ENCODE data around the gene CARM1. TPM values are rescaled to one million over a fixed set of nuclear protein-coding genes. Genes with fewer than 3 reads are reported as not detected.
A peak's percentile ranks its signal among the peaks of the same experiment; 100 is the strongest.

CARM1 gene
- total RNA-seq, 4 donors from 2014 or later, result 17.0 to 37.1 (median 18.8) TPM

GRCh38 chr19:10862561-10863106 lies 8.7 kb upstream of the CARM1 start:
- no peaks in the 10 kb centered on the region for H3K9me3 ChIP-seq
- WGBS, 2 donors (ENCODE audit: low coverage in 1 of 2), result 83% methylated on average over 5 of the region's 6 CpGs; no CpG with 5 or more reads in 1 of the 2 donors
- H3K27ac ChIP-seq, result no peak overlapping the region
- no peak overlapping the region for H3K4me3 ChIP-seq
- H3K4me1 ChIP-seq, result peaks cover 0 to 10% (median 0%) of the 10 kb centered on the region in 3 donors
- H3K36me3 ChIP-seq, result no peaks in the 10 kb centered on the region
- ATAC-seq, result no peak
- no peaks in the 10 kb centered on the region for H3K27me3 ChIP-seq
- no peak for TF ChIP-seq POLR2AphosphoS5 (IDR thresholded peaks at IDR 0.05)
- no peak for TF ChIP-seq POLR2A (IDR thresholded peaks at IDR 0.05)
- no peak for TF ChIP-seq CTCF (IDR thresholded peaks at IDR 0.05)
- no peak for TF ChIP-seq EP300 (IDR thresholded peaks at IDR 0.05)

- Histone ChIP-seq H3K4me3 (no peak overlapping the region), H3K9me3 (no peaks in the 10 kb centered on the region), H3K4me1 (peaks cover 0 to 10% (median 0%) of the 10 kb centered on the region in 3 donors), H3K27me3 (no peaks in the 10 kb centered on the region), H3K27ac (no peak overlapping the region), H3K36me3 (no peaks in the 10 kb centered on the region)
- peak; percentile 29 for ATAC-seq
- 73 to 77% methylated on average over 5 to 13 of the region's 18 CpGs for WGBS, 2 donors (ENCODE audit: low coverage in 1 of 2)
- TF ChIP-seq EP300 (IDR thresholded peaks at IDR 0.05), result no peak
- no peak for TF ChIP-seq CTCF (IDR thresholded peaks at IDR 0.05)
- no peak for TF ChIP-seq POLR2A (IDR thresholded peaks at IDR 0.05)
- TF ChIP-seq POLR2AphosphoS5 (IDR thresholded peaks at IDR 0.05), result no peak
These were observed 8.1 kb upstream of the CARM1 start for GRCh38 chr19:10863107-10863717.

GRCh38 chr19:10864538-10864899 lies 6.8 kb upstream of the CARM1 start:
- H3K36me3 ChIP-seq, result no peaks in the 10 kb centered on the region
- TF ChIP-seq POLR2AphosphoS5 (IDR thresholded peaks at IDR 0.05), result no peak
- TF ChIP-seq POLR2A (IDR thresholded peaks at IDR 0.05), result no peak
- no peak for TF ChIP-seq EP300 (IDR thresholded peaks at IDR 0.05)
- peak in 3 of 4 experiments; percentile 81 to 91 (median 82) for TF ChIP-seq CTCF (IDR thresholded peaks at IDR 0.05)
- peak; percentile 83 for ATAC-seq
- no peaks in the 10 kb centered on the region for H3K9me3 ChIP-seq
- peak overlapping the region in 2 of 4 donors; percentile 14 to 49 for H3K27ac ChIP-seq
- H3K27me3 ChIP-seq, result no peaks in the 10 kb centered on the region
- H3K4me1 ChIP-seq, result peaks cover 0 to 10% (median 0%) of the 10 kb centered on the region in 3 donors
- no peak overlapping the region for H3K4me3 ChIP-seq
- WGBS, 2 donors (ENCODE audit: low coverage in 1 of 2), result 10 to 20% methylated on average over 3 to 6 of the region's 6 CpGs

- TF ChIP-seq POLR2A (IDR thresholded peaks at IDR 0.05) (no peak), CTCF (IDR thresholded peaks at IDR 0.05) (no peak), EP300 (IDR thresholded peaks at IDR 0.05) (no peak), POLR2AphosphoS5 (IDR thresholded peaks at IDR 0.05) (no peak)
- H3K36me3 ChIP-seq, result no peaks in the 10 kb centered on the region
- 83 to 93% methylated on average over 3 to 6 of the region's 10 CpGs for WGBS, 2 donors (ENCODE audit: low coverage in 1 of 2)
- H3K27ac ChIP-seq, result no peak overlapping the region
- H3K27me3 ChIP-seq, result no peaks in the 10 kb centered on the region
- H3K4me1 ChIP-seq, result peaks cover 0 to 17% (median 0%) of the 10 kb centered on the region in 3 donors
- H3K4me3 ChIP-seq, result no peak overlapping the region
- ATAC-seq, result no peak
- H3K9me3 ChIP-seq, result no peaks in the 10 kb centered on the region
These were observed 4.9 kb upstream of the CARM1 start for GRCh38 chr19:10866495-10866894.

Data from gastroesophageal sphincter (tissue), 4 donors.